ENCODE measurements around the gene SLC2A11. TPM values are rescaled to one million over a fixed set of nuclear protein-coding genes. Genes with fewer than 3 reads are reported as not detected.

Gene SLC2A11
- total RNA-seq, 1 donor from 2014 or later = 22.6 TPM

GRCh38 chr22:23841736-23842445, 15.8 kb upstream of the SLC2A11 start:
- H3K4me1 Mint-ChIP-seq (ENCODE audit: unreplicated experiment) = peaks cover 32% of the 10 kb centered on the region
- no peak overlapping the region for H3K4me3 Mint-ChIP-seq (ENCODE audit: unreplicated experiment)
- TF ChIP-seq CTCF (IDR thresholded peaks at IDR 0.05) = no peak
- no peaks in the 10 kb centered on the region for H3K27me3 Mint-ChIP-seq (ENCODE audit: unreplicated experiment)
- H3K9me3 Mint-ChIP-seq (ENCODE audit: unreplicated experiment) = no peaks in the 10 kb centered on the region
- H3K27ac Mint-ChIP-seq (ENCODE audit: unreplicated experiment) = no peak overlapping the region
- H3K36me3 Mint-ChIP-seq (ENCODE audit: unreplicated experiment) = no peaks in the 10 kb centered on the region
- DNase-seq (ENCODE audit: extremely low spot score, unreplicated experiment) = no peak

GRCh38 chr22:23842599-23842998, 15.1 kb upstream of the SLC2A11 start:
- no peaks in the 10 kb centered on the region for H3K36me3 Mint-ChIP-seq (ENCODE audit: unreplicated experiment)
- H3K4me1 Mint-ChIP-seq (ENCODE audit: unreplicated experiment) = peaks cover 30% of the 10 kb centered on the region
- no peaks in the 10 kb centered on the region for H3K27me3 Mint-ChIP-seq (ENCODE audit: unreplicated experiment)
- no peak overlapping the region for H3K27ac Mint-ChIP-seq (ENCODE audit: unreplicated experiment)
- TF ChIP-seq CTCF (IDR thresholded peaks at IDR 0.05) = no peak
- no peak for DNase-seq (ENCODE audit: extremely low spot score, unreplicated experiment)
- no peaks in the 10 kb centered on the region for H3K9me3 Mint-ChIP-seq (ENCODE audit: unreplicated experiment)
- H3K4me3 Mint-ChIP-seq (ENCODE audit: unreplicated experiment) = no peak overlapping the region

GRCh38 chr22:23844739-23845202, 12.9 kb upstream of the SLC2A11 start:
- Mint-ChIP-seq H3K36me3 (ENCODE audit: unreplicated experiment) (no peaks in the 10 kb centered on the region), H3K27me3 (ENCODE audit: unreplicated experiment) (no peaks in the 10 kb centered on the region), H3K4me1 (ENCODE audit: unreplicated experiment) (peaks cover 17% of the 10 kb centered on the region), H3K9me3 (ENCODE audit: unreplicated experiment) (no peaks in the 10 kb centered on the region), H3K4me3 (ENCODE audit: unreplicated experiment) (no peak overlapping the region), H3K27ac (ENCODE audit: unreplicated experiment) (no peak overlapping the region)
- DNase-seq (ENCODE audit: extremely low spot score, unreplicated experiment) = no peak
- no peak for TF ChIP-seq CTCF (IDR thresholded peaks at IDR 0.05)

GRCh38 chr22:23845265-23846080, 12.2 kb upstream of the SLC2A11 start:
- Mint-ChIP-seq H3K4me3 (ENCODE audit: unreplicated experiment) (no peak overlapping the region), H3K27ac (ENCODE audit: unreplicated experiment) (no peak overlapping the region), H3K4me1 (ENCODE audit: unreplicated experiment) (peaks cover 17% of the 10 kb centered on the region), H3K27me3 (ENCODE audit: unreplicated experiment) (no peaks in the 10 kb centered on the region), H3K9me3 (ENCODE audit: unreplicated experiment) (no peaks in the 10 kb centered on the region), H3K36me3 (ENCODE audit: unreplicated experiment) (no peaks in the 10 kb centered on the region)
- TF ChIP-seq CTCF (IDR thresholded peaks at IDR 0.05) = no peak
- no peak for DNase-seq (ENCODE audit: extremely low spot score, unreplicated experiment)

GRCh38 chr22:23846081-23846469, 11.6 kb upstream of the SLC2A11 start:
- no peak for DNase-seq (ENCODE audit: extremely low spot score, unreplicated experiment)
- Mint-ChIP-seq H3K27me3 (ENCODE audit: unreplicated experiment) (no peaks in the 10 kb centered on the region), H3K9me3 (ENCODE audit: unreplicated experiment) (no peaks in the 10 kb centered on the region), H3K4me1 (ENCODE audit: unreplicated experiment) (peaks cover 17% of the 10 kb centered on the region), H3K4me3 (ENCODE audit: unreplicated experiment) (no peak overlapping the region), H3K36me3 (ENCODE audit: unreplicated experiment) (no peaks in the 10 kb centered on the region), H3K27ac (ENCODE audit: unreplicated experiment) (no peak overlapping the region)
- TF ChIP-seq CTCF (IDR thresholded peaks at IDR 0.05) = no peak
